Activated T-cell treated with anti-CD3 and anti-CD28 coated beads, Interleukin-2, amount 50 U/mL, for 72 hours (primary cell): Measurements from ENCODE around the gene KRT37. TPM values are rescaled to one million over a fixed set of nuclear protein-coding genes. Genes with fewer than 3 reads are reported as not detected.
"Not testable (repeated sequence)": the region's sequence is repeated elsewhere in the genome, so short reads cannot be mapped to it uniquely, and the experiment has no call there.

Experiments
- ATAC-seq, 2 donors: fragments of 150-1000 bp; cut with Tn5 transposase; replicated peaks in 1 of 2; 2 replicates each; pipeline ENCODE4 v1.10.0; 2021; ENCODE audit warnings: moderate library complexity in 2 of 2, mild to moderate bottlenecking in 1 of 2
- DNase-seq, 2 donors: peaks; one replicate each; pipeline ENCODE4 v3.0.0; 2021 to 2022; ENCODE audit warnings: mixed read lengths in 1 of 2
- H3K27ac Mint-ChIP-seq: one replicate; pipeline ENCODE4 v1.8.0; 2022; ENCODE audit warnings: mild to moderate bottlenecking, moderate library complexity, mixed read lengths
- H3K27me3 Mint-ChIP-seq: one replicate; pipeline ENCODE4 v1.8.0; 2022; ENCODE audit warnings: low read depth, mixed read lengths
- H3K36me3 Mint-ChIP-seq, 2 donors: one replicate each; pipeline ENCODE4 v1.8.0; 2022; ENCODE audit warnings: mixed read lengths in 2 of 2, mild to moderate bottlenecking in 1 of 2; ENCODE audit not compliant: insufficient read depth in 2 of 2
- H3K4me1 Mint-ChIP-seq: one replicate; pipeline ENCODE4 v1.8.0; 2022; ENCODE audit warnings: low read depth, mixed read lengths
- H3K4me3 Mint-ChIP-seq, 2 donors: one replicate each; pipeline ENCODE4 v1.8.0; 2022; ENCODE audit warnings: mild to moderate bottlenecking in 2 of 2, mixed read lengths in 2 of 2, moderate library complexity in 2 of 2
- H3K9me3 Mint-ChIP-seq, 2 donors: one replicate each; pipeline ENCODE4 v1.8.0; 2022; ENCODE audit warnings: mixed read lengths in 2 of 2
- total RNA-seq, 2 donors: library from RNA; stranded (reverse); gene quantifications; one replicate each; pipeline ENCODE4 v1.2.3, GENCODE V29; 2022

Gene KRT37
- total RNA-seq, 2 donors from 2014 or later, result not detected

DNA sequence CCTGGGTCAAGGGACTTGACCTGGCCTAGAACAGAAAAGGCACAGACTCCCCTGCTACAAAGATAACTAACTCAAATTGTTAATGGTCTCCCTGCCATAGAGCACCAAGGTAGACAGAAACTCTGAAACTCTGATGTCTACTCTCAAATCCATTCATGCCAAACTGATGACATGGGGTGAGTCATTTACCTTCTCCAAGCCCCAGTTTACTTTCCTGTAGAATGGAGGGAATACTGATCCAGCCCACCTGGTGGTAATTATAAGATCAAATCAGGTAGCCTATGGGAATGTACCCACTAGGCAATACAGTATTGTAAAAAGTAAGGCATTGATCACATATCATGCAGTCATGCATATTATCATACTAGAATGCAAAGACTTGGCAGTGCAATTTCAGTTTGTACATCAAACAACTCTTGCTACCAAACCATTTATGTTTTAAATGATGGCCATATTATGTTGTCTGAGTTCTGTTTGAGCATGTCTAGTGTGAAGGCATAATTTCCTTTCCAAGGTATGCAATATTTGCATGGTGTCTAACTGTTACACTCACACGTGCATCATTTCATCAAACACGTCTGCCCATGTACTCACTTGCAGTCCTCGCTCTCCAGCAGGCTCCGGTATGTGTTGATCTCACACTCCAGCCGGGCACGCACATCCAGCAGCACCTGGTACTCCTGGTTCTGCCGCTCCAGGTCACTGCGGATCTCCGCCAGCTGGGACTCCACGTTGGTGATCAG lies 30.0 kb downstream of the KRT37 start:
- no peak overlapping the region for H3K27ac Mint-ChIP-seq
- H3K4me1 Mint-ChIP-seq, result no peaks in the 10 kb centered on the region
- no peaks in the 10 kb centered on the region for H3K36me3 Mint-ChIP-seq
- H3K9me3 Mint-ChIP-seq, result no peaks in the 10 kb centered on the region
- ATAC-seq (no peak), DNase-seq (no peak)
- H3K27me3 Mint-ChIP-seq, result peaks cover 6% of the 10 kb centered on the region
- no peak overlapping the region for H3K4me3 Mint-ChIP-seq

DNA sequence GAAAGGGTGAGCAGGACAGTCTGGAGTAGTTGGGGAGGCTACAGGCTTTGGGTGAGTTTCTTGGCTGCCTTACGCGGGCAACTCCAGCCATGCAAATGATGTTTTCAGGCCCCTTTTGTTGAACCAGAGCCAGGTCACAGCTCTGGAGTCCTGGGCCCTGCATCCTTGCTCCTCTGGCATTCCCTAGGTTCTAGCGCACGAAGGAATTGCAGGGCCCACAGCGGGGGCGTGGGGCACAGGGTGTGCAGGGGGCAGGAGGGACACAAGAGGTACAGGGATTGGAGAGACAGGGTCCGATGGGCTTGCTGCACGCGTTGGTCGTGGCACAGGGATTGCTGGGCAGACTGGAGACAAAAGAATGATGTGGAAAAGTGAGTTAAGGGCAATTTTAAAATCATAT lies 30.6 kb downstream of the KRT37 start:
- no peak for DNase-seq
- no peak overlapping the region for H3K27ac Mint-ChIP-seq
- peaks cover 6% of the 10 kb centered on the region for H3K27me3 Mint-ChIP-seq
- H3K36me3 Mint-ChIP-seq, result peaks cover 0 to 3% of the 10 kb centered on the region in 2 donors
- ATAC-seq, result no peak
- no peak overlapping the region for H3K4me3 Mint-ChIP-seq
- no peaks in the 10 kb centered on the region for H3K9me3 Mint-ChIP-seq
- H3K4me1 Mint-ChIP-seq, result no peaks in the 10 kb centered on the region

DNA sequence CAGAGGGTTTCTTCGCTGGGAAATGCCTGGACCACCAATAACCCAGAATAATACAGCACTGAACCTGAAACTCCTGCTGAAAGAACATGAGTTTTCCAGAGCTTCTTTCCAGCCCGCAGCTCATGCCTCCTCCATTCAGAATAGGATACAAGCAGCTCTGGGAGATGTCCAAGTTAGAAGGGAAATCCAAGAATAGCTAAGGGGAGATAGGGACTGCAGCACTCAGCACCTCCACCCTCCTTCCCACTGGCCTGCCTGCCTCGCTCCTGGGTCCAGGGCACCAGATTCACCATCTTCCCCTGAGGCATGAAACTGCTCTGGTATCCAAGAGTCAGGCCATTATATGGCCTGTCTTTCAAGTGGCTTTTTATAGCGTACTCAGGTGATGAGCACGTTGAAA lies 31.1 kb downstream of the KRT37 start:
- ATAC-seq (no peak), DNase-seq (no peak)
- Mint-ChIP-seq H3K27ac (no peak overlapping the region), H3K9me3 (no peaks in the 10 kb centered on the region), H3K36me3 (peaks cover 0 to 3% of the 10 kb centered on the region in 2 donors), H3K4me3 (no peak overlapping the region), H3K27me3 (peaks cover 6% of the 10 kb centered on the region), H3K4me1 (no peaks in the 10 kb centered on the region)

DNA sequence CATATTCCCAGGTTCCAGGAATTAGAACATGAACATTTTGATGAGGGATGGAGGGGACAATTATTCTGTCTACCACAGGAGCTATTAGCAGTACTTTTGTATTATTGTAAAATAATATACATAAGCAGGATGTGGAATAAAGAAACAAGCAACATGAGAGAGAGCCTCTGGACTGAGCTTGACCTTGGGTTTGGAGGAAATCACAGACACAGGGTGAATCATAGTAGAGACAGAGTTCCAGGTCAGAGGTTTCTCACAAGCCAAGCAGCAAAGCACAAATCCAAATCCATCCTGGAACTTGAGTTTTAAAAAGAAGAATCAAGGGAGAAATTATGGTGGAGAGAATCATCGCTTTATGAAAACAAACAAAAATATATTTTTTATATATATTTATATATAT lies 32.1 kb downstream of the KRT37 start:
- Mint-ChIP-seq H3K27me3 (peaks cover 6% of the 10 kb centered on the region), H3K27ac (no peak overlapping the region), H3K36me3 (peaks cover 0 to 5% of the 10 kb centered on the region in 2 donors), H3K4me1 (no peaks in the 10 kb centered on the region), H3K9me3 (peaks cover 0 to 2% of the 10 kb centered on the region in 2 donors), H3K4me3 (no peak overlapping the region)
- ATAC-seq, result no peak
- no peak for DNase-seq

DNA sequence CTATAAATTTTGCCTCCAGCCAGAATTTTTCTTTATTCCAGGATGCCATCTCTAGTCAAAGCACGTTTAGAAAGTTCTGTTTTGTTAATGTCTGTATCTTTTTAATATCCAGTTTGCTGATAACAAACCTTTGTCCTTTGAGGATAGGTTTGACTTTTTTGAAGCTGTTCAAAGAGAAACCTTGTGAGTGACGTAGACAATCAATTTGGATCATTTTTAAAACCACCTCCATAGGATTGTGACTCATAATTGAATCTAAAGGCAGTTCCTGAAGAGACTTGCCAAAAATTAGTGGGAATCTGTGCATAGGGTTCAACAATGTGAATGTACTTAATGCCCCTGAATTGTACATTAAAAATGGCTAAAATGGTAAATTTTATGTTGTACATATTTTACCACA lies 32.9 kb downstream of the KRT37 start:
- DNase-seq (no peak), ATAC-seq (no peak)
- Mint-ChIP-seq H3K27me3 (peaks cover 6% of the 10 kb centered on the region), H3K4me3 (no peak overlapping the region), H3K27ac (no peak overlapping the region), H3K4me1 (no peaks in the 10 kb centered on the region), H3K36me3 (peaks cover 2 to 7% of the 10 kb centered on the region in 2 donors), H3K9me3 (peaks cover 3 to 5% of the 10 kb centered on the region in 2 donors)

DNA sequence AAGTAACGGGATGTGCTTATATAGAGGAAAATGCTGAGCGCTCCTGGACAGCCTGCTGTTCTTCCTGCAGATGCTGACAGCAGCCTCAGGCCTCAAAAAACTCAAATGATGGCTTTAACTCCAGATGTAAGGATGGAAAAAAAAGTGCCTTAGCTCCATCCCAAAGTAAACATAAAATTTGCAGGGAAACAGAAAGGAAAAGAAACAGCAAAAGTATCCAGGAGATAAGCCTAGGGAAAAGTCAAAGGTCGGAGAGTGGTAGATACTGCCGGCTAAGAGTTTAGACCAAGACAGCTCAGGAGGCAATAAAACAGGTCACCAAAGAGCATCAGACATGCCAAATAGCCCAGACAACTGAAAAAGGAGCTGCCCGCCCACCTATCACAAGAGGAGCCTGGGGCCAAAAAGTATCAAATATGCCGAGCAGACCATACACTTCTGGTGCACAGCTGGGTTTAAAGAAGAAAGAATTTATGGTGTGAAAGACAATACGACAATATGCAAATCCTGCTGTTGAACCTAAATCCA lies 33.9 kb downstream of the KRT37 start:
- H3K9me3 Mint-ChIP-seq, result peaks cover 4 to 5% of the 10 kb centered on the region in 2 donors
- no peaks in the 10 kb centered on the region for H3K4me1 Mint-ChIP-seq
- no peak overlapping the region for H3K27ac Mint-ChIP-seq
- H3K36me3 Mint-ChIP-seq, result peaks cover 2 to 7% of the 10 kb centered on the region in 2 donors
- no peak for ATAC-seq
- peaks cover 6% of the 10 kb centered on the region for H3K27me3 Mint-ChIP-seq
- no peak for DNase-seq
- H3K4me3 Mint-ChIP-seq, result no peak overlapping the region

DNA sequence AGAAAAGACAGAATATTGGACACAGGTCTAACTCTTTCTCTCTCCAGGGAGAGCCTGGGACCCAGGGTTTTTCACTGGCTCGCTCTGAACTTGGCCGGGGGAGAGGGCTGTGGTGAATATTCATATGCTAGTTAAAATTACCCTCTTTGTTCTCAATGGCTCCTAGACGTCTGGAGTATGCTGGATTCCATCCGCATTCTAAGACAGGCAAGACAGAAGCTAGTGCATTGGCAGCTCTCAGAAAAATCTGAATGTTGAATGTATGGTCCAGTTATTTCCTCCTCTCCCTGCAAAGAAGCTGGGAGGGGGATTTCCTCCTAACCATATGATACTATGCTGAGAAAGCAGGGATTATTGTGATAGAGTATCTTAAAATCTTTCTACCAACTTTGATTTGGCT lies 36.7 kb downstream of the KRT37 start:
- H3K36me3 Mint-ChIP-seq, result peaks cover 2 to 7% of the 10 kb centered on the region in 2 donors
- ATAC-seq (no peak), DNase-seq (no peak)
- H3K27ac Mint-ChIP-seq, result no peak overlapping the region
- H3K4me3 Mint-ChIP-seq, result no peak overlapping the region
- H3K27me3 Mint-ChIP-seq, result peaks cover 6% of the 10 kb centered on the region
- H3K9me3 Mint-ChIP-seq, result peaks cover 4 to 5% of the 10 kb centered on the region in 2 donors
- H3K4me1 Mint-ChIP-seq, result no peaks in the 10 kb centered on the region

DNA sequence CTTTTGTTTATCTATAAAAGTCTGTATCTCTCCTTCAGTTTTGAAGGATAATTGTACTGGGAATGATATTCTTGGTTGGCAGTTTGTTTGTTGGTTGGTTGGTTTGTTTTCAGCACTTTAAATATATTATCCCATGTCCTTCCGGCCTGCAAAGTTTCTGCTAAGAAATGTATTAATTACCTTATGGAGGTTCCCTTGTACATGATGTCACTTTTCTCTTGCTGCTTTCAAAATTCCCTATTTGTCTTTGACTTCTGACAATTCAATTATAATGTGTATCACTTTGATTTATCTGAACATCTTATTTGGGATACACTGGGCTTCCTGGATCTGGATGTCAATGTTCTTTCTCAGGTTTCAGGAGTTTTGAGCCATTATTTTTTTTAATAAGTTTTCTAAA lies 38.2 kb downstream of the KRT37 start:
- no peak for DNase-seq
- H3K4me3 Mint-ChIP-seq, result no peak overlapping the region
- no peak overlapping the region for H3K27ac Mint-ChIP-seq
- H3K4me1 Mint-ChIP-seq, result no peaks in the 10 kb centered on the region
- no peak for ATAC-seq
- peaks cover 4 to 5% of the 10 kb centered on the region in 2 donors for H3K9me3 Mint-ChIP-seq
- peaks cover 2 to 7% of the 10 kb centered on the region in 2 donors for H3K36me3 Mint-ChIP-seq
- H3K27me3 Mint-ChIP-seq, result no peaks in the 10 kb centered on the region

DNA sequence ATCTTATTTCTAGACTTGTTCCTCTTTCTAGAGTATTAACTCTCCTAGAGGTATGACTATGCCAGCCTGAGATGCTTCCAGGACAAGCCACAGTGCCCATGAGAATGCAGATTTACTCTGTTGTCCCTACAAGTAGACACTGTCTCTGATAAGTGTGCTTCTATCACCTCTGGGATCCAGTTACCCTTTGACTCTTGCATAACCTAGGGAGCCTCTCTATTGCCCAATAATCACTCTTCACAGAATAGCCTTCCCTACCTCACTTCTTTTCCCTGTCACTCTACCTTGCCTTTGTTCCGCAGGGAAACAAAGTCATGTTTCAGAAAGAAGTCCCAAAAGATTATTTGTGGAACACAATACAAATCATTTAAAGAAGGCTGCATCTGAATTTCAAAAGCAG lies 40.7 kb downstream of the KRT37 start:
- no peaks in the 10 kb centered on the region for H3K4me1 Mint-ChIP-seq
- no peak overlapping the region for H3K27ac Mint-ChIP-seq
- peaks cover 2 to 5% of the 10 kb centered on the region in 2 donors for H3K36me3 Mint-ChIP-seq
- no peaks in the 10 kb centered on the region for H3K27me3 Mint-ChIP-seq
- ATAC-seq, result no peak
- peaks cover 5% of the 10 kb centered on the region in 2 donors for H3K9me3 Mint-ChIP-seq
- no peak for DNase-seq
- H3K4me3 Mint-ChIP-seq, result no peak overlapping the region

DNA sequence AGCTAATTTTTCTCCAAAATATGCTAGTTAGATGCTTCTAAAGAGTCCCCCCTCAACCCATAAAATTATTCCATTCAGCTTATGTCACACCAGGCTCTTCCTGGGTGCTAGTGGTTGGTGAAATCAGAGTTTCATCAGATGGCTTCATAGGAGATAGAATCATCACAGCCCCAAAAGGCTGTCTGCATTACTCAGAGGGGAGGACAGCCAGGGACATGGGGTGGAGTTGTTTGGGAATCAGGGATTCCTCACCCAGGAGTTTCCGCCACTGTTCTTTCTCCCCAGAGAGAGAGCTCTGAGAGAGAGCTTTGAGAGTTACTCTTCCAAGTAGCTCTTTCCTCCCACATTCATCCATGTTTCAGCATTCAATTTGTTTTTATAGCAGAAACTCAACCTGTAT lies 42.0 kb downstream of the KRT37 start:
- Mint-ChIP-seq H3K27me3 (no peaks in the 10 kb centered on the region), H3K36me3 (peaks cover 2% of the 10 kb centered on the region in 2 donors), H3K27ac (no peak overlapping the region), H3K4me3 (no peak overlapping the region), H3K9me3 (peaks cover 5 to 7% of the 10 kb centered on the region in 2 donors), H3K4me1 (peaks cover 6% of the 10 kb centered on the region)
- ATAC-seq (no peak), DNase-seq (no peak)

DNA sequence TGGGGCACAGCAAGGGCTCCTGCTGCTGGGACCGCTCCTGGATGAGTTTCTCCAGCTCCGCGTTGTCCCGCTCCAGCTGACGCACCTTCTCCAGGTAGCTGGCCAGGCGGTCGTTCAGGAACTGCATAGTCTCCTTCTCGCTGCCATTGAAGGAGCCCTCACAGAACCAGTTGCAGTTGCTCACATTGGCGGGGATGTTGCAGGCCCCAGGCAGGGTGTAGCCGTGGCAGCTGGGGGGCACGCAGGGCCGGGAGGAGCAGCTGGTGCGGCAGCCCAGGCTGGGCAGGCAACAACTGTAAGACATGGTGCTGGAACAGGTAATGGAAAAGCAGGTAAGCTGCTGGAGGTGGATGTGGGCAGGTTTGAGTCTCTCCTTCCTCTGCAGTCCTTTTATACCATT lies 42.4 kb downstream of the KRT37 start, which contains the start of gene KRT34:
Gene KRT34 (minus strand): TSS at position 364 of the 400 bp plus-strand sequence. CDS start 60 bp downstream, at position 304.
- H3K9me3 Mint-ChIP-seq, ATAC-seq, H3K36me3 Mint-ChIP-seq, H3K27me3 Mint-ChIP-seq, H3K27ac Mint-ChIP-seq, DNase-seq, H3K4me3 Mint-ChIP-seq: not testable (repeated sequence)
- peaks cover 10% of the 10 kb centered on the region for H3K4me1 Mint-ChIP-seq

DNA sequence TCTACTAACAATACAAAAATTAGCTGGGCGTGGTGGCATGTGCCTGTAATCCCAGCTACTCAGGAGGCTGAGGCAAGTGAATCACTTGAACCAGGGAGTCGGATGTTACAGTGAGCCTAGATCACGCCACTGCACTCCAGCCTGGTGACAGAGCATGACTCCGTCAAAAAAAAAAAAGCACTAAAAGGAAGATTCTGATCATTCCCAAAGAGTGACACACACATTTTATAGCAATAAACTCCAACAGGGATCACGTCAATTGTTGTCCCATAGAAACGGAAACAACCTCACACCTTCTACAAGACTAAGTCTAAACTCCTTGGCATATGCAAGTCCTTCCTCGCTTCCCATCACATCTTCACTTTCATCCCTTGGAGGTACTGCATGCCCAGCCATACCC lies 44.3 kb downstream of the KRT37 start:
- DNase-seq, H3K27me3 Mint-ChIP-seq, H3K9me3 Mint-ChIP-seq, H3K4me3 Mint-ChIP-seq, H3K36me3 Mint-ChIP-seq, ATAC-seq, H3K27ac Mint-ChIP-seq: not testable (repeated sequence)
- H3K4me1 Mint-ChIP-seq, result peaks cover 12% of the 10 kb centered on the region

DNA sequence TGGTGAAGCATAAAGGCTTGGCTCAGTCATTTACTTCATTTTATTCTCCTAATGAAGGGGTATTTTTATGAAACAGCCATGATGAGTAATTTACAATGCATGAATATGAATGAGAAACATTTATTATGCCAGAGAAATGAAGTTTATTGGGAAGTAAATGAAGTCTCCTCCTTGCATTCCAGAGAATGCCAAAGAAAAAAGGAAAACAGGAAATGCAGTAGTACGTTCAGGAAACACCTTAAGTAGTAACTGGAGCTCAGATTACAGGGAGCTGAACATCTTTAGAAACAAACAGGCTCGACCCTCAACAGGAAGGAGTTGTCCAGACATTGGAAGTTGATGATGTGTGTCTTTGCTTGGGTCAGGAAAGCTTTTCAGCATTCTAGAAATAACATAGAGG lies 46.8 kb downstream of the KRT37 start:
- Mint-ChIP-seq H3K36me3 (no peaks in the 10 kb centered on the region), H3K27ac (no peak overlapping the region), H3K9me3 (peaks cover 5 to 9% of the 10 kb centered on the region in 2 donors), H3K27me3 (no peaks in the 10 kb centered on the region), H3K4me3 (no peak overlapping the region), H3K4me1 (peaks cover 12% of the 10 kb centered on the region)
- ATAC-seq (no peak), DNase-seq (no peak)
